Activated CD4-positive, alpha-beta T cell treated with anti-CD3 and anti-CD28 coated beads, Interleukin-10, Interleukin-2, amounts not matched to agents 100 ng/mL and 50 ng/mL, durations not matched to agents 16 hours and 8 hours (primary cell): ENCODE results near the gene FRYL.
A peak's percentile ranks its signal among the peaks of the same experiment; 100 is the strongest.
"Not testable (repeated sequence)": the region's sequence is repeated elsewhere in the genome, so short reads cannot be mapped to it uniquely, and the experiment has no call there.

Source experiments
- DNase-seq: peaks from one replicate; pipeline ENCODE4 v3.0.0-alpha.2; 2020

Gene FRYL

DNA sequence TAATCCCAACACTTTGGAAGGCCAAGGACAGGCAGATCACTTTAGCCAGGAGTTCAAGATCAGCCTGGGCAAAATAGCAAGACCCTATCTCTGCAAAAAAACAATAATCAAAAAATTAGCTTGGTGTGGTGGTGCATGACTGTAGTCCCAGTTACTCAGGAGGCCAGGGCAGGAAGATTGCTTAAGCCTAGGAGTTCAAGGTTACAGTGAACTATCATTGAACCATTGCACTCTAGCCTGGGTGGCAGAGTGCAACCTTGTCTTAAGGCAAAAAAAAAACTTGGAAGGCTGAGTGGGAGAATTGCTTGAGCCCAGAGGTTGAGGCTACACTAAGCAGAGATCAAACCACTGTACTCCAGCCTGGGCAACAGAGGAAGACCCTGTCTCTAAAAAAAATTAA lies 5.2 kb upstream of the FRYL start:
- no peak for DNase-seq

DNA sequence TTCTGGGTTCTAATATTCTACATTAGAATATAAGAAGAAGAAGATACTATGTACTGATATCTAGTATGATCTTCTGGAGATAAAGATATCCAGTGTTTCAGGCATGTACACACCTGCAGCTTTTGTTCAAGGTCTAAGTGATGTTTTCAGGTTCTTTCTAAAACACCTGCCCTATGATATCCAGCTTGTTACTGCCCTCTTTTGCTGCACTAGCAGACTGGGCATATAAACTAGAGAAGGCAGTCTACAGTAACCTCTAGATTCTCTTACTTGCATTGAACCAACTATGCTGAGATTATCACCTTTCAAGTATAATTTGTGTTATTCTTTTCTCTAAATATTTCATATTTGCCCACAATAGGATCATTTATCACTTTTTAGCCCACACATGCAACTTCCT lies 1.9 kb upstream of the FRYL start:
- no peak for DNase-seq

DNA sequence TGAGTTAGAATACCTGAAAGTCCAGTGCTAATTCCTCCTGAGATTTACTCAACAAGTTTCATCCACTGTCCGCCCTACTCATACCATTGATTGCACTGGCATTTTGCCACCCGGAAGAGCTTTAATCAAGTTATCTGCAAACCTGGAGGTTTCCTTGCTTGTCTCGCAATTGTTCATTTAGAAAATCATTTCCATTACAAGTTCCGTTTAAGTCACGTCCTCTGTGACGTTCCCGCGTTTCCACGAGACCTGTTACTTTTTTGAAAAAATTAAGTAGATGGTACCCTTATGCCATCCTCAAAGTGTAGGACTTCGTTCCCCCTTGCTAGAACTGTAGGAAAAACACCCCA lies 761 bp upstream of the FRYL start:
- DNase-seq: peak; percentile 61

DNA sequence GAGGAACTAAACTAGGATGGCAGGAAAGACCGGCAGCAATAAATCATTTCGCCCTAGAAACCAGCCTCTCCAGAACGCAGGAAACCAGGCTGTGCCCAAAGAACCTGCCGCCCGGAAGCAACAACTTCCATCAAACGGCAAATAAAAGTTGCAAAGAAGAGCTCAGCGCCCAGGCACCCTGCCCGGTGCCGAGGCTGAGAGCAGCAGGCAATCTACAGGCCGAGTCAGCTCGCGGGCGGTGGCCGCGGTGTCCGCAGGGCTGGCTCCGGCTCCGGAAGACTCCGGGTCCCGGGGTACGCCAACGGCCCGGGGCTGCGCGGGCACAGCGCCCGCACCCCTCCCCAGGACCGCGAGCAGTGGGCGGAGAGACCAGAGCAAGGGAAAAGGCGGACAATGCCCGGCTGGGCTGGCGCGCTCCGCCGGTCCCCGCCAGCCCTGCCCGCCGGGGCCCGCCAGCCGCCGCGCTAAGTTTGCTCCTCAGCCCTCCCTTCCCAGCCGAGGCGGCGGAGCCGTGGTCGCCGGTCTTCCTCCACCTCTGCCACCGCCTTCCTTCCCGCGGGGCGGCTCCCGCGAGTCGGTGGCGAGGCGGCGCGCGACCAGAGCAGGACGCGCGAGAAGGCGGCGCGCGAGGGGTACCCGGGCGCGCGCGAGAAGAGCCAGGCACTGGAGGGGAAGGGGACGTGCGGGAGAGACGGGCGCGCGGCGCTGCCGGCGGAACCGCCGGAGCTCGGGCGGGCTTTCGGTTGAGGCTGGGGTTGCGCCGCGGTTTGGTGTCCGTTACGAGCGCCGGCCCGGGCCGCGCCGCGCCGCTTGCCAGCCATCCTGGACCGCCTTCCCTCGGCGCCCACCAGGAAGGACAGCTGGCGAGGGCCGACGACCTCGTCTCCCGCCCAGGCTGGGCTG lies 733 bp downstream of the FRYL start:
- peak; percentile 74 for DNase-seq

DNA sequence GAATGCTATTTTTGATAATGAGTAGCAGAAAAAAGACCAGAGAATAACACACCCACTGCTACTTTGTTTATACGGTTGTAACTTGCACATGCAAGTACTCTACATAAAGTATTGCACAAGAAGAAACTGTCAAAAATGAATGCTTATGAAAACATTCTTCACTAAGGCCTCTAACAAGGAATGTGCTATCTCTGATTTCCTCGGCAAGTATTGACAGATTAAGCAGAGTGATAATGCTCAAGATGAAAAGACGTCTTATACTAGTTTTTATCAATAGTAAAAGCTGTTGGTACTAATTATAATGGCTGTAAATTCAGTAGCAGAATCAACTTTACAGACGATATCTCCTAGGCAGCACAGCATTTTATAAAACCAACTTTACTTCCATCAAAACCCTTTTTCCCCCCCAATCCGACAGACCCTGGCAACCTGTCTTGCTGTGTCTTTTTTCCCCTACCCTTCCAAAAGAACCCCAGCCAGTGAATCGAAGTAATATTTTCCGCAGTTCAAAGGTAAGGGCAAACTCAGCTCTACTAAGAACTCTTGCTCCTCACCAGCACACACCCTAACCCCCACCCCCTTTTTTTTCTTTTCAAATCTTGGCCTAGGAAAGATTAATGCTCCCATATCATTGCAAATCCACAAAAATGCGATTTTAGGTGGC lies 1.5 kb downstream of the FRYL start:
- DNase-seq: no peak

DNA sequence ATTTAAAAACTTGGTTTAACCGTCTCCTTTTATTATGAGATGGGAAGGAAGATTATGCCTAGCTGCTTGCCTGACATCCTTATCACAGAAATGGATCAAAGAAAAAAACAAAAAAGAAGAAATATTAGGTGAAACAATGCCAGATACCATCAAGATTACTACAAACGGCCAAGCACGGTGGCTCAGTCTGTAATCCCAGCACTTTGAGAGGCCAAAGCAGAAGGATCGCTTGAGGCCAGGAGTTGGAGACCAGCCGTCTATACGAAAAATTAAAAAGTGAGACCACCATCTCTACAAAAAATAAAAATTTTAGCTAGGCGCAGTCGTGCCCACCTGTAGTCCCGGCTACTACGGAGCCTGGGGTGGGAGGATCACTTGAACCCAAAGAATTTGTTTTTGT lies 2.3 kb downstream of the FRYL start:
- no peak for DNase-seq

DNA sequence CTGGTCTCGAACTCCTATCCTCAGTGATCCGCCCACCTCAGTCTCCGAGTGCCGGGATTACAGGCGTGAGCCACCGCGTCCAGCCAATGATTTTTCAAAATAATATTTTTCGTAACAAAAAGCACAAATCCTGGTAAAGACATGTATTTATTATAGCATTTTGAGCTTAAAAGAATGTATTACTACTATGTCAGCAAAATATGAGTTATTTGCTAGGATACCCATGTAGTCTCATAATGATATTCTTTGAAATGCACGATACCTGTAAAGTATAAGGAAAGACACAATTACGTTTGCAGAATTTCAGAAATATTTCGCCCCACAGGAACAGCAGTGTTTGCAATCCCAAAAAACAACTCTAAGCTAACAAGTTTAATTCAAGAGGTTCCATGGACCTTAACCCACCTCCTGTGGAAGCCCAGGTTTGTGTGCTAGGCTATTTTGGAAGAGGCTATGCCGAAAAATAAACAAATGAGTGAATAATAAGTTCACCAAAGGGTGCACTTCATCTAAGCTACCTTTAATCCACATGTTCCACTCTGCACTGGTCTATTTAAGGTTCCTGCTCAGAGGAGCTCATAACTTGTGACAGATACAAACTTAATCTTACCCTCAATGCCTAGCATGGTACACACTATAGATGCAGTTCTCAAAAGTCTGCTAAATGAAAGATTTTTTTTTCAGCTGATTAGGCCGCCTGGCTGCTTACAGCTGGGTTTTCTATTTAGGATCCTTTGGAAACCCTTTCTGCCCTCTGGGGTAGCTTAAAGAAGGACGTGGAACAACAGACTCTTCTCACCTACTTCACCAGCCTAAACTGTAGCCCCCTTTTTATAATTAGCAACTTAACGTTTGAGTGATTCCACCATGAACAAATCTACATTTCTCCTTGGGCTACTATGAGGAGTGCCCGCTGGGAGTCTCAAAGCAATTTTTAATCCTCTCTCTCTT lies 5.0 kb downstream of the FRYL start:
- no peak for DNase-seq

DNA sequence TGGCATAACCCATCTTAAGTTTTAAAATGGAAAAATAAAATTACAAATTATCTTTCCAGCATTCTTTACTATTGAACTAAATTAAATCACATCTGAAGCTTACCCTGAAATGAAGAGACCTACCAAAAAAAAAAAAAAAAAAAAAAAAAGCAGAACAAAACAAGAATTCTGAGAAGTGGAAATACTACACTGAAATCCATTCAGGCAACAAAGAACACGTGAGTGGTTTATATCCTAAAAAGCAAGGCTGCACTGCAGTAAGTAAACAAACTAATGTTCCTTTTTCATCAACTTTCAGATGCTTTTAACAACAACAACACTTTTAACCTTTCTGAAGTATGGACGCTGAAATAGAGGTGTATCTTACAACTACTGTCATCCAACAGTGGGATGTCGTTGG lies 7.5 kb downstream of the FRYL start:
- DNase-seq: no peak

DNA sequence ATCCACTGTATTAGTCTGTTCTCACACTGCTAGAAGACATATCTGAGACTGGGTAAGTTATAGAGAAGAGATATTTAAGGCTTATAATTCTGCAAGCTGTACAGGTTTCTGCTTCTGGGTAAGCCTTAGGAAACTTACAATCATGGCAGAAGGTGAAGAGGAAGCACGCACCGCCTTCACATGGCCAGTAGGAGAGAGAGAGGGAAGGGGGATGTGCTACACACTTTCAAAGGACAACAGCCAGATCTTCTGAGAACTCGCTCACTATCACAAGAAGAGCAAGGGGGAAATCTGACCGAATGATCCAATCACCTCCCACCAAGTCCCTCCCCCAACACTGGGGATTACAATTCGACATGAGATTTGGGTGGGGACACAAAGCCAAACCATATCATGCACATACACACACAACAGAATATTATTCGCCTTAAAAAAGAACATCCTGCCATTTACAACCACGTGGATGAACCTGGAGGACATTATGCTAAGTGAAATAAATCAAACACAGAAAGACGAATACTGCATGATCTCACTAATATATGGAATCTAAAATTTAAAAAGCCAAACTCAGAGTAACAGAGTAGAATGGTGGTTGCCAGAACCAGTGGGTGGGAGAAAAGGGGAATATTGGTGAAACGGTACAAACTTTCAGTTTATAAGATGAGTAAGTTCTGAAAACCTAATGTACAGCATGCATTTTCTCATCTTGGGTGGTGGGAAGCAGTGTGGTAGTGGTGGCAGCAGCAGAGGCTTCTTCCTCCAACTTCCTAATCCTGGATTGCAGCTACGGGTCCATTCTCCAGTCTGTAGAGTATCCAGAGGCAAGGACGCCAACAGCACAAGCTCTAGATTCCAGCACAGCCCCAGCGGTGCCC lies 12.8 kb downstream of the FRYL start:
- no peak for DNase-seq

DNA sequence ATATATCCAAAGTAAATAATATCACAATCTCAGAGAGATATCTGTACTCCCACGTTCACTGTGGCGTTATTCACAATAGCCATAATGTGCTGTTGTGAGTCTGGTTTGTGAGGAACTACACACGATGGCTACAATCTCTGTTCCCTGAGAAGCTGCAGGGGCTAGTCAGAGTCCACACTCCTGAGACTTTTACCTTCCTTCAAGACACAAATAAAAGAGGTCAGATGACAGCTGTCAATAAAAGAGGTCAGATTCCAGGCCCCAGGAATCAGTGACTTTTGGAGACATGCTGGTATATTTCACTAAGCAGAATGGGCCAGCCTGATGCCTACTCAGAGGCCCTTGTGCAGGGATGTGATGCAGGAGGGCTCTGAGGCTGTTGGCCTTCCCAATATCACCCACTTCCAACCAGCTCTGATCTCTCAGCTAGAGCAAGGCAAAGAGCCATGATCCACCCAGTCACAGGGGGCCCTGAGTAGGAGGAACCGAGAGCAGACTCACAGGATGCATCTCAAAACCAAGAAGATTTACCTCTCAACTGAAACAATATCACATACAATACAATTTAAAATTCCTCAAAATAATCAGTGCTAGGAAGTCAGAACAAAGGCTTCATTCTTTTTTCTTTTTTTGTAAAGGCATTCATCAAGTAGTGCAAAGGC lies 13.8 kb downstream of the FRYL start:
- no peak for DNase-seq

DNA sequence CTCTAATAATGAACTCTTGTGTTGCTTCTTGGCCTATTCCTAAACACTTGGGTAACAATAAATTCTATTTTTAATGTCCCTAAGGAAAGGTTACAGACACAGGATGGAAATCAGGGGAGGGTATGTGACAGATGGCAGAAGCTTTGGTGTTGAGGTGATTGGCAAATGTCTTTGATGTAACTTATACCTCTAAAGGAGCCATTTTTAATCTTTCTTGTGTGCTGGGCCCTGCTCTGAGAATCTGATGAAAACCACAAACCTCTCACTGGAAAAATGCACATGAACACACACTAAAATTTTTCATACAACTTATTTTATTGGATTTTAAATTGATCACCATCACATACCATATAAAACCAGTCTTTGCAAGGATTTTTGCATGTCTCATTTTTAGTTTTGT lies 17.7 kb downstream of the FRYL start:
- no peak for DNase-seq

DNA sequence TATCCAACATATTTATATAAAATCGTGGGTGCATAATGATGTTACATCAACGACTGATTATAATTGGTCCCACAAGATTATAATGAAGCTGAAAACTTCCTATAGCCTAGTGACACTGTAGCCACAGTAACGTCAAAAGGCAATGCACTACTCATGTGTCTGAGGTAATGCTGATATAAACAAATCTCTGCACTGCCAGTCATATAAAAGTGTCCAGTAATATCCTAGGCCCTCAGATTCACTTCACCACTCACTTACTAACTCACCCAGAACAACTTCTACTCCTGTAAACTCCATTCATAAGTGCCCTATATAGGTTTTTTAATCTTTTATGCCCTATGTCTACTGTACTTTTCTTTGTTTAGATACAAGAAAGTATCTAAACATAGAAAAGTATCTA lies 18.8 kb downstream of the FRYL start:
- no peak for DNase-seq

DNA sequence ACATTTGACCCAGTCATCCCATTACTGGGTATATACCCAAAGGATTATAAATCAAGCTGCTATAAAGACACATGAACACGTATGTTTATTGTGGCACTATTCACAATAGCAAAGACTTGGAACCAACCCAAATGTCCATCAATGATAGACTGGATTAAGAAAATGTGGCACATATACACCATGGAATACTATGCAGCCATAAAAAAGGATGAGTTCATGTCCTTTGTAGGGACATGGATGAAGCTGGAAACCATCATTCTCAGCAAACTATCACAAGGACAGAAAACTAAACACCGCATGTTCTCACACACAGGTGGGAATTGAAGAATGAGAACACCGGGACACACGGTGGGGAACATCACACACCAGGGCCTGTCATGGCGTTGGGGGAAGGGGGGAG lies 21.4 kb downstream of the FRYL start:
- not testable (repeated sequence) for DNase-seq

DNA sequence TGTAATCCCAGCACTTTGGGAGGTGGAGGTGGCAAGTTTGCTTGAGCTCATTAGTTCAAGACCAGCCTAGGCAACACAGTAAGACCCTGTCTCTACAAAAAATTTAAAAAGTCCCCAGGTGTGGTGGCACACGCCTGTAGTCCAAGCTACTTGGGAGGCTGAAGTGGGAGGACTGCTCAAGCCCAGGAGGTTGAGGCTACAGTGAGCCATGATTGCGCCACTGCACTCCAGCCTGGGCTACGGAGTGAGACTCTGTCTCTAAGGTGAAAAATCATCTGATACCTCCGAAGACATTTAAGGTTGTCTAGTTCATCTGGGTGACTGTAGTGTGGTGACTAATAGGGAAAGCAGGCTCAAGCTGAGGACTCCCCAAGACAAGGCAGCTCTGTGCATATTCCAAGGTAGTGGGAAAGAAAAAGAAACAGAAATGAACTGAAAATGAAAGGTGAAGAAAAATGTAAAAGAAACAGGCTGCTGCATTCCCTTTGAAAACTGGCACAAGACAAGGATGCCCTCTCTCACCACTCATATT lies 23.3 kb downstream of the FRYL start:
- DNase-seq: no peak

DNA sequence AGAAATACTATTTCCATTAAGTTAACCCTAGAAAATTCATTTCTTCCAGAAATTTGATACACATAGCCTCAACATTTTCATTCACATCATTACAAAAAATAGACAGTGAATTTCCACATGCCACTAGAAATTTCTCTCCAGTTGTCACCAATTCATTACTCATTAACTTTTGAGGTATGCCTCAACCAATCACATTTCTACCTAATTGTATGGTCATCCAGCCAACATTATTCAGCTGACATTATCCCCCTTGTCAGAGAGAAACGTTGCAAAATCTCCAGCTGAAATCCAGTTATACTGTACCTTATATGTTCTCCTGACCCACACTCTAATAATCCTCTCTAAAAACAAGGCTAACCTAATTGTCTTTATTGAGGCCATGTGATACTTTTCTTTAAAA lies 24.8 kb downstream of the FRYL start:
- no peak for DNase-seq

DNA sequence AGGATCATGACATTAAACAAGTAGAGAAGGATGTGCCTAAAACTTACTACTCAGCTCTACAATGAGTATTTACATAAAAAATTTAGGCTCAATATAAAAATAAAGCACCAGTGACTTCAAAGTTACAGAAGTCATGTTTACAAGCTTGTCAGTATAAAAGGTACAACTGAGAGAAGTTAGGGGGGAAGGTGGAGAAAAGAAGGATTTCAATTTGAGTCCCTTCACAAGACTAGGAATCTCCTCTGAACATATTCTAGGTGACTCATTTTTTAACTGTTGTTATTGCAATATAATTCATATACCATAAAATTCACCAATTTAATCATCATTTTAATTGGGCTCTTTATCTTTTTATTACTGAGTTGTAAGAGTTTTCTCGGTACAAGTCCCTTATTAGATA lies 26.9 kb downstream of the FRYL start:
- DNase-seq: no peak

DNA sequence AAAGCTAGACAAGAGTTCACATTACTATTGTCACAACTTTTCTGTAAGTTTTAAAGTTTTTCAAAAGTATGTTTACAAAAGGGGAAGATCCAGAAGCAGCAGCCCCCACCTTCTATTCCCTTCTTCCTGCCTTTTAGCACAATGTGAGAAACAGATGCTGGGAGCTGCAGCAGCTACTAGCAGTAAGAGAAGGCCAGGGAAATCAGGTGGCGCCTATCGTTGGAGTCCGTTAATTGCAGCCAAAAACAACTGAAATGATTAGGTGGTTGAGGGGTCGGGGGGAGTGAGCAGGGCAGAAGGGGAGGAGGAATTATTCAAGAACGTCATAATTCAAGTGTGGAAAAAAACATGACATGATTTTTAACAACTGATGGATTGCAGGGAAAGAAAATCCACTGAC lies 27.4 kb downstream of the FRYL start:
- DNase-seq: no peak

DNA sequence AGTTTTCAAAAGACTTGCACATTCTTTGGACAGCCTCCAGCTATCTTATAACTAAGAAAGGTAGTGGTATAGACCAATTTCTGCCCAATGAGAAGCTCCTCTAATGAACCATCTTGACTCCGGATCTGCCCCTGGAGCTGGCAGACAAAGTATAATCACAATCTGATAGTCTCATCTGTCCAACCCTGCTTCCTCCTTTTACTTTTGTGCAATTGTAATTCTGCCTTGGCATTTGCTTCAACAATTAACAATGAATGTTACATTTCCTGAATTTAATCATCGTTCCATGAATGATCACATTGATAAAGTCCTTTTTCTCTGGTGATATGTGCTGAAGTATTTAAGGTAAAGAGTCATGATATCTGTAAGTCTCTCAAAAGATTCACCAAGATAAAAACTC lies 27.8 kb downstream of the FRYL start:
- no peak for DNase-seq

DNA sequence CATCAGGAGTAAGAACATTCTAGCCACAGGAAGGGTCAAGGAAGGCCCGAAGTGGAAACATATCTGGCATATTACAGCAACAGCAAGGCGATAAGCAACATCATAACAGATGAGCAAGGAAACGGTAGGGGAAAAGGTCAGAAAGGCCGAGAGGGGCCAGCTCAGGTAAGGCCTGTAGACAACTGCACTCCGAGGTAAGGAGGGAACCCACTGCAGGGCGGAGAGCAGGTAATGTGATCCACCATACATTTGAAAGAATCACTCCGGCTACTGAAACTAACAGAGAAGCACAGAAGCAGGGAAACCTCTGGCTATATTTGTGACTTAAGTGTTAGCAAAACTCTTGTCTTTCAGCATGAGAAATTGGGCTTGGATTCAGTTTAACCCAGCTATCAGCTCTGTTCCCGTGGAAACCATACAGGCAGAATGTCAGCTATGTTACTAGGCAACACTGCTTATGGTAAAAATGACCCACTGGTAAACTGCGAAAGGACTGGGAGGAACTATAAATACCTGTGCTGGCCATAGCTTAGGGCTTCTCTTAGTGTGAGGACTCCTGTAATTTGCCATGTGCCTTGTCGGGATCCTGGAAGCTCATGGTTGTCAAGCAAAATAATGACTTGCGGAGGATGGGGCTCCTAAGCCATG lies 31.0 kb downstream of the FRYL start:
- DNase-seq: no peak

DNA sequence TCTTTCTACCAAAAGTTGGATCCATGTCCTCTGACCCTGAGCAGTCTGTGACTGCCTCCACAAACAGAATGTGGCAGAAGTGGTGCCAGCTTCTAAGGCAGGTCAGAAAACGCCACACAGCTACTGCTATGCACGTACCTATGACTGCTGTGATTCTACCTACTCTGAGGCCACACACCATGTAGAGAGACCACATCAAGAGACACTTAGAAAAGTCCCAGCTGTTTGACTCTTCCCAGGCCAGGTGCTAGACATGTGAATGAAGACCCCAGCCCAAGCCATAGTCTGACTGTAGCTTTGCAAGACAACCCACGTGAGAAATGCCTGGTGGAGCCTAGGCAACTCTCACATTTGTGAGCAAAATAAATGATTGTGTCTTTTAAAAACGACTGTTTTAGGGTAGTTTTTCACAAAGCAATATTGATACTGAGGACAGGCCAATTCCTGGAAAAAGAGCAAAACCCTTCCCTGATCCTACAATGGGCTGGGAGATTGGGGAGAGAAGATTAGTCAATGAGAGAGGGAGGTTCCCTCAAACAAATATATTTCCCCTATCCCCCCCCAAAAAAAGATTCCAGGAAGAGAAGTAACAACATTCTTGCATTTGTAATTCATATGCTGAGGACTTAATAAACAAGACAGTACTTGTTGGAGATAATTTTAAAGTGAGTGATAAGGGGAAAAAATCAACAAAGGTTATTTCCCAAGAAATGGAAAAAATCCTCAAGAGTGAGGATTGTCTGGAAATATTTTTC lies 33.3 kb downstream of the FRYL start:
- DNase-seq: no peak
